K562 (cell line): Measurements from ENCODE around the gene MYOM1. TPM values are rescaled to one million over a fixed set of nuclear protein-coding genes. Genes with fewer than 3 reads are reported as not detected.

Experiments used
- ATAC-seq: fragments of 200-7000 bp; cut with Tn5 transposase; 3 replicates; pipeline ENCODE4 v1.9.1; 2020; ENCODE audit warnings: moderate library complexity
- BruUV-seq: library from RNA; stranded (reverse); fragments of 400-500 nt; replicated peaks from 2 replicates; lab custom pipeline; 2021; lab: Mats Ljungman, UMichigan
- CTCF ChIA-PET: fragments of 300-600 bp; formaldehyde crosslinking; extraction: SDS; loops from one replicate; lab custom pipeline; 2021; ENCODE audit warnings: low intra/inter-chr PET ratio; lab: Yijun Ruan, JAX
- POLR2A ChIA-PET: fragments of 300-600, 350-650 bp; sonication (Branson Sonifier 250); formaldehyde crosslinking; extraction: SDS; loops from one replicate; lab custom pipeline; 2021; ENCODE audit warnings: antibody characterized with exemption, inconsistent platforms; lab: Yijun Ruan, JAX
- DNase-seq, 4 experiments: peaks; one replicate each; pipeline versions ENCODE4 v3.0.0 to v3.0.0-alpha.2; 2011 to 2018; ENCODE audit warnings: low spot score in 3 of 4, mixed read lengths in 3 of 4; ENCODE audit errors: extremely low read depth in 1 of 4
- FAIRE-seq: peaks from 2 replicates; lab custom pipeline; 2011; peaks lifted over from hg19 to GRCh38; lab: Jason Lieb, UNC
- H2AFZ ChIP-seq: 2 replicates; pipeline ENCODE4 v1.6.0; 2011; ENCODE audit warnings: low read depth, low read length, control low read depth, inconsistent platforms
- H3K27ac ChIP-seq: fragments of 200-600 bp; 3 replicates; pipeline ENCODE4 v1.8.0; 2011; ENCODE audit warnings: low read depth, mild to moderate bottlenecking, control low read depth, inconsistent platforms, low read length, moderate library complexity, mixed read lengths; ENCODE audit errors: extremely low read depth
- H3K27me3 ChIP-seq, 2 experiments: fragments of 300-600 bp in 1 of 2; 2 replicates in 1 of 2; 3 replicates in 1 of 2; pipeline versions ENCODE4 v1.6.0 to v1.8.0; 2011; ENCODE audit warnings: inconsistent platforms in 2 of 2, low read length in 2 of 2, mild to moderate bottlenecking in 1 of 2, mixed read lengths in 1 of 2, moderate library complexity in 1 of 2; ENCODE audit not compliant: control insufficient read depth in 2 of 2, insufficient read depth in 2 of 2
- H3K36me3 ChIP-seq: fragments of 300-600 bp; 3 replicates; pipeline ENCODE4 v1.8.0; 2011; ENCODE audit warnings: mild to moderate bottlenecking, low read length, inconsistent platforms; ENCODE audit not compliant: control insufficient read depth, insufficient read depth
- H3K4me1 ChIP-seq, 2 experiments: fragments of 200-600 bp in 1 of 2; replicated peaks in 1 of 2; 2 replicates in 1 of 2; 3 replicates in 1 of 2; pipeline versions ENCODE4 v1.5.1 to v1.8.0; 2011; ENCODE audit warnings: inconsistent platforms in 2 of 2, low read length in 2 of 2, mild to moderate bottlenecking in 1 of 2, mixed read lengths in 1 of 2, moderate library complexity in 1 of 2; ENCODE audit not compliant: control insufficient read depth in 2 of 2, insufficient read depth in 2 of 2
- H3K4me2 ChIP-seq: 2 replicates; pipeline ENCODE4 v1.6.1; 2011; ENCODE audit warnings: low read length, control low read depth, inconsistent platforms, mixed read lengths; ENCODE audit not compliant: insufficient read depth
- H3K4me3 ChIP-seq: fragments of 200-600 bp; sonication (generic), shearing (Covaris generic); 2 replicates; pipeline ENCODE4 v1.5.1; 2016; ENCODE audit warnings: control low read depth, inconsistent platforms
- H3K79me2 ChIP-seq: fragments of 200-600 bp; 3 replicates; pipeline ENCODE4 v1.8.0; 2011; ENCODE audit warnings: low read length, inconsistent platforms; ENCODE audit not compliant: control insufficient read depth, insufficient read depth
- H3K9ac ChIP-seq, 2 experiments: 2 replicates each; pipeline versions ENCODE4 v1.6.0 to v1.6.1; 2011; ENCODE audit warnings: low read depth in 2 of 2, low read length in 2 of 2, control low read depth in 1 of 2, inconsistent platforms in 1 of 2, mild to moderate bottlenecking in 1 of 2, mixed read lengths in 1 of 2; ENCODE audit not compliant: insufficient read depth in 1 of 2
- H3K9me1 ChIP-seq: one replicate; pipeline ENCODE4 v1.6.0; 2011; ENCODE audit warnings: inconsistent platforms, mild to moderate bottlenecking, low read length, moderate library complexity; ENCODE audit not compliant: control insufficient read depth, insufficient read depth
- H3K9me3 ChIP-seq: replicated peaks from 2 replicates; pipeline ENCODE4 v1.5.1; 2011; ENCODE audit warnings: low read depth, low read length, inconsistent platforms; ENCODE audit not compliant: control insufficient read depth, insufficient read depth
- H4K20me1 ChIP-seq: replicated peaks from 2 replicates; pipeline ENCODE4 v1.6.1; 2011; ENCODE audit warnings: low read length, inconsistent platforms, mixed read lengths; ENCODE audit not compliant: control insufficient read depth, insufficient read depth
- C11orf30 ChIP-seq: fragments of 450-650 bp; IDR thresholded peaks from 2 replicates; pipeline ENCODE4 v1.6.1; 2016; ENCODE audit warnings: low read depth, mild to moderate bottlenecking
- MAFG ChIP-seq: fragments of 450-650 bp; conservative IDR thresholded peaks from 2 replicates; pipeline ENCODE4 v1.6.1; 2016; ENCODE audit warnings: missing genetic modification characterization, missing compliant biosample characterization
- NFIC ChIP-seq: fragments of 450-650 bp; IDR thresholded peaks from 2 replicates; pipeline ENCODE4 v1.6.1; 2017; ENCODE audit warnings: mild to moderate bottlenecking, inconsistent platforms
- NR3C1 ChIP-seq: sonication (generic); formaldehyde crosslinking; IDR thresholded peaks from 2 replicates; pipeline ENCODE4 v1.8.1; 2022; ENCODE audit warnings: missing genetic modification reagents
- ZNF146 ChIP-seq: IDR thresholded peaks from one replicate; pipeline ENCODE4 v1.6.1; 2018; ENCODE audit warnings: missing compliant biosample characterization; ENCODE audit not compliant: unreplicated experiment
- ZNF316 ChIP-seq: fragments of 450-650 bp; IDR thresholded peaks from 2 replicates; pipeline ENCODE4 v1.6.1; 2016
- ZNF778 ChIP-seq: fragments of 450-650 bp; formaldehyde crosslinking; IDR thresholded peaks from 2 replicates; pipeline ENCODE4 v1.4.0; 2020; ENCODE audit warnings: mild to moderate bottlenecking, moderate library complexity
- WGBS: fragments of 100-300 bp; shearing (Covaris generic); methylation state at CpG from one replicate; pipeline ENCODE4 v1.1.6; 2016; ENCODE audit warnings: low coverage, mixed read lengths; ENCODE audit not compliant: insufficient coverage; ENCODE audit errors: missing lambda C conversion rate; 5-methylcytosine and 5-hydroxymethylcytosine counted together
- in situ Hi-C: fragments of 300-500 bp; cut with MboI; formaldehyde crosslinking; loops from 4 replicates; pipeline ENCODE4 v1.15.0; 2018; ENCODE audit warnings: inconsistent platforms, mixed read lengths
- intact Hi-C: fragments of 100-400 bp; cut with micrococcal nuclease; formaldehyde crosslinking; loops from 2 replicates; pipeline ENCODE4 v1.14.2; 2022
- polyA plus RNA-seq, 8 experiments: library from polyadenylated mRNA; depleted of rRNA in 4 of 8; stranded (reverse) in 5 of 8; unstranded in 3 of 8; fragments of >200 nt; fragmentation: Nextera tagmentation in 2 of 8; fragmentation: Illumina TruSeq in 1 of 8; extraction: Ambion mirVana in 2 of 8; extraction: Trizol in 1 of 8; gene quantifications; 2 replicates each; pipeline versions ENCODE4 v1.2.1 to v1.2.3, GENCODE V29; 2011 to 2014; ENCODE audit warnings: inconsistent platforms in 1 of 8, missing spikeins in 1 of 8
- total RNA-seq, 7 experiments: library from RNA; depleted of rRNA in 6 of 7; stranded (reverse); fragments of >200 nt in 6 of 7; fragmentation: Illumina TruSeq in 2 of 7; extraction: Trizol in 2 of 7; gene quantifications; 2 replicates each; pipeline versions ENCODE4 v1.2.1 to v1.2.3, GENCODE V29; 2011 to 2021; ENCODE audit warnings: low replicate concordance in 1 of 7
- TF ChIP-seq, protein P1 (sequence below): fragments of 250-450 bp; sonication (Bioruptor Pico); IDR thresholded peaks from 2 replicates; pipeline ENCODE4 v1.9.0; 2021; ENCODE audit warnings: mild to moderate bottlenecking

Gene MYOM1
- total and polyA plus RNA-seq, 9 of the 15 experiments (the other 6 are each of a cell fraction or from before 2014, with no cell fraction given) = 0.01 to 0.62 (median 0.25) TPM

DNA sequence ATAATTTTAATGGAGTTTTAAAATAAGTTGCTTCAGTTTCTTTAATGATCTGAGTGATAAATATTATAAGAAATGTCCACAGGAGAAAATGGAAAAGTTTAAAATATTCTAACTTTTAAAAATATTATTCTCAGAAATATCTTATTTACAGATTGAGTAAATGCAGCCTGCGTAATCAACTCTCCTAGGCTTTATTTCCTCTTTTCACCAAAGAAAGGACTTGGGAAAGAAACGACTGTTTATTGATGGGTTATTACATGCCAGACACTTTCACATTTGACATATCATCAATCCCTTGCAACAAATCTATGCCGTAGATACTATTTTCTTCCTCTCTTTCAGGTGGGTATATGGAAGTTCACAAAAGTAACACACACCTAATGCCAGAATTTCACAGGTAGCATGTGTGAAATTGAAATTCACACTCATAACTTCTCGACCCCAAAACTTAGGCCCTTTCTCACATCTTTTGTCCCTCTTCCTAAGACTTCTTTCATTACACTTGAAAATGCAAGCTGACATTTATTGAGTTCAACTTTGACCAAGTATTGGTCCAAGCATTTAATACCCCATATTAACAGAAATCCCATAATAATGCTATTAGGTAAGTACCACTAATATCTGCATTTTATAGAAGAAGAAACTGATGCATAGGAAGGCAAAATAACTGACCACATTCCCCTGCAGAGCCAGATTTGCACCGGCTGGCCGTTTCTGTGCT lies 49.2 kb downstream of the MYOM1 start:
- Histone ChIP-seq H3K9ac (no peak overlapping the region), H2AFZ (0 out of 2 replicates have a peak overlapping the region, but pooled peaks have one; percentile 63), H3K4me2 (no peak overlapping the region), H3K27ac (no peak overlapping the region), H3K4me1 (peaks cover 3 to 4% of the 10 kb centered on the region in 2 experiments; a peak in 3 of 5 replicates), H3K27me3 (no peaks in the 10 kb centered on the region), H3K4me3 (no peak overlapping the region), H3K36me3 (no peaks in the 10 kb centered on the region), H3K9me1 (no peaks in the 10 kb centered on the region), H4K20me1 (no peaks in the 10 kb centered on the region), H3K9me3 (no peaks in the 10 kb centered on the region), H3K79me2 (no peaks in the 10 kb centered on the region)
- BruUV-seq = no TSS peak
- no peak for FAIRE-seq
- intact Hi-C loops = loop anchor here (5.0 kb wide), 1 partner anchor 77 kb away; the partner anchor contains the start of gene MYL12A
- no peak for ATAC-seq
- no peak for DNase-seq
- ChIA-PET CTCF (no interaction called here), POLR2A (interaction anchor here (1.7 kb wide), 1 partner anchor 10 kb away, joined by 4 read pairs; no protein-coding TSS in a partner anchor)
- 32% methylated on average over 6 of the region's 6 CpGs for WGBS
- TF ChIP-seq, protein P1, sequence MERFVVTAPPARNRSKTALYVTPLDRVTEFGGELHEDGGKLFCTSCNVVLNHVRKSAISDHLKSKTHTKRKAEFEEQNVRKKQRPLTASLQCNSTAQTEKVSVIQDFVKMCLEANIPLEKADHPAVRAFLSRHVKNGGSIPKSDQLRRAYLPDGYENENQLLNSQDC = no peak
- TF ChIP-seq C11orf30 = peak; percentile 66; the same call in 1 of the 2 replicates
- no peak for TF ChIP-seq NFIC
- no peak for TF ChIP-seq NR3C1 (CRISPR knock-in tag)
- TF ChIP-seq MAFG = peak; percentile 36
- TF ChIP-seq ZNF778 (CRISPR knock-in tag) = no peak
- TF ChIP-seq ZNF316 = peak; percentile 56; the same call in 1 of the 2 replicates
- no peak for TF ChIP-seq ZNF146 (CRISPR knock-in tag)
- in situ Hi-C loops = no loop called here
